IMR-90 (cell line): Measurements from ENCODE around the gene MSRB1. TPM values are rescaled to one million over a fixed set of nuclear protein-coding genes. Genes with fewer than 3 reads are reported as not detected.

Source experiments
- ATAC-seq: fragments of 200-7000 bp; cut with Tn5 transposase; 2 replicates; pipeline ENCODE4 v1.9.1; 2020; ENCODE audit warnings: low read depth, mild to moderate bottlenecking, moderate library complexity
- BruUV-seq: library from RNA; stranded (reverse); fragments of 400-500 nt; replicated peaks from 2 replicates; lab custom pipeline; 2021; lab: Mats Ljungman, UMichigan
- CTCF ChIA-PET: fragments of 300-600 bp; formaldehyde crosslinking; extraction: SDS; loops from one replicate; lab custom pipeline; 2021; ENCODE audit warnings: antibody characterized with exemption; lab: Yijun Ruan, JAX
- POLR2A ChIA-PET: fragments of 300-600 bp; sonication (Branson Sonifier 250); formaldehyde crosslinking; loops from one replicate; lab custom pipeline; 2022; ENCODE audit warnings: antibody characterized with exemption; ENCODE audit not compliant: unreplicated experiment; lab: Charles Lee
- DNase-seq: peaks from one replicate; pipeline ENCODE4 v3.0.0; 2013
- H2AFZ ChIP-seq: replicated peaks from 2 replicates; pipeline ENCODE3; 2013; ENCODE audit warnings: low read length, mild to moderate bottlenecking; ENCODE audit not compliant: poor library complexity
- H2AK5ac ChIP-seq: 2 replicates; pipeline ENCODE4 v1.6.1; 2013; ENCODE audit warnings: low read depth, low read length, inconsistent platforms
- H2AK9ac ChIP-seq: replicated peaks from 2 replicates; pipeline ENCODE3; 2013; ENCODE audit warnings: mild to moderate bottlenecking, low read depth, low read length, moderate library complexity; ENCODE audit not compliant: poor library complexity
- H2BK120ac ChIP-seq: 2 replicates; pipeline ENCODE4 v1.6.1; 2013; ENCODE audit warnings: low read depth, low read length, inconsistent platforms
- H2BK15ac ChIP-seq: 3 replicates; pipeline ENCODE4 v1.6.1; 2013; ENCODE audit warnings: low read depth, low read length, inconsistent platforms
- H2BK20ac ChIP-seq: 2 replicates; pipeline ENCODE4 v1.6.1; 2013; ENCODE audit warnings: low read depth, mild to moderate bottlenecking, inconsistent platforms, low read length, moderate library complexity
- H2BK5ac ChIP-seq: 2 replicates; pipeline ENCODE4 v1.6.1; 2013; ENCODE audit warnings: mild to moderate bottlenecking, low read depth, low read length, inconsistent platforms; ENCODE audit not compliant: poor library complexity, severe bottlenecking
- H3K14ac ChIP-seq: replicated peaks from 2 replicates; pipeline ENCODE4 v1.6.1; 2013; ENCODE audit warnings: low read depth, low read length, inconsistent platforms
- H3K18ac ChIP-seq: 2 replicates; pipeline ENCODE4 v1.6.1; 2013; ENCODE audit warnings: low read depth, low read length, control low read depth
- H3K23ac ChIP-seq: 2 replicates; pipeline ENCODE4 v1.6.1; 2013; ENCODE audit warnings: low read depth, low read length, inconsistent platforms
- H3K27ac ChIP-seq: 2 replicates; pipeline ENCODE4 v1.5.1; 2013; ENCODE audit warnings: mild to moderate bottlenecking, control low read depth, low read length; ENCODE audit not compliant: insufficient read depth
- H3K27me3 ChIP-seq: 2 replicates; pipeline ENCODE4 v1.6.1; 2013; ENCODE audit warnings: low read length; ENCODE audit not compliant: control insufficient read depth, insufficient read depth
- H3K36me3 ChIP-seq: 2 replicates; pipeline ENCODE4 v1.6.1; 2013; ENCODE audit warnings: low read length, mixed read lengths; ENCODE audit not compliant: control insufficient read depth, insufficient read depth
- H3K4ac ChIP-seq: 2 replicates; pipeline ENCODE4 v1.6.1; 2013; ENCODE audit warnings: low read depth, low read length, inconsistent platforms
- H3K4me1 ChIP-seq: 2 replicates; pipeline ENCODE4 v1.6.1; 2013; ENCODE audit warnings: low read length, mixed read lengths; ENCODE audit not compliant: control insufficient read depth, insufficient read depth
- H3K4me2 ChIP-seq: 2 replicates; pipeline ENCODE4 v1.6.1; 2013; ENCODE audit warnings: low read depth, mild to moderate bottlenecking, control low read depth, low read length, moderate library complexity
- H3K4me3 ChIP-seq: 2 replicates; pipeline ENCODE4 v1.5.1; 2013; ENCODE audit warnings: low read depth, mild to moderate bottlenecking, control low read depth, low read length, moderate library complexity; ENCODE audit not compliant: insufficient read depth
- H3K56ac ChIP-seq: 2 replicates; pipeline ENCODE4 v1.6.1; 2013; ENCODE audit warnings: low read length, inconsistent platforms; ENCODE audit not compliant: insufficient read depth; ENCODE audit errors: extremely low read depth
- H3K79me1 ChIP-seq, 2 experiments: 2 replicates each; pipeline ENCODE4 v1.6.1; 2013; ENCODE audit warnings: low read length in 2 of 2, inconsistent platforms in 1 of 2, low read depth in 1 of 2
- H3K9ac ChIP-seq: 2 replicates; pipeline ENCODE4 v1.6.1; 2013; ENCODE audit warnings: low read depth, low read length, control low read depth
- H3K9me1 ChIP-seq: 2 replicates; pipeline ENCODE4 v1.6.1; 2013; ENCODE audit warnings: low read length, inconsistent platforms; ENCODE audit not compliant: insufficient read depth
- H3K9me3 ChIP-seq: 2 replicates; pipeline ENCODE4 v1.6.1; 2013; ENCODE audit warnings: low read length; ENCODE audit not compliant: control insufficient read depth, insufficient read depth
- H4K20me1 ChIP-seq: 2 replicates; pipeline ENCODE4 v1.6.1; 2013; ENCODE audit warnings: low read length, inconsistent platforms; ENCODE audit not compliant: insufficient read depth
- H4K5ac ChIP-seq: 2 replicates; pipeline ENCODE4 v1.6.1; 2013; ENCODE audit warnings: mild to moderate bottlenecking, low read depth, low read length, control low read depth
- H4K8ac ChIP-seq, 2 experiments: 2 replicates each; pipeline ENCODE4 v1.6.1; 2013; ENCODE audit warnings: low read depth in 2 of 2, low read length in 2 of 2, control low read depth in 1 of 2, inconsistent platforms in 1 of 2
- H4K91ac ChIP-seq: 2 replicates; pipeline ENCODE4 v1.6.1; 2013; ENCODE audit warnings: low read depth, low read length, inconsistent platforms; ENCODE audit not compliant: insufficient read depth
- BHLHE40 ChIP-seq: fragments of 150-350 bp; IDR thresholded peaks from 2 replicates; pipeline ENCODE4 v1.6.1; 2016; ENCODE audit warnings: mild to moderate bottlenecking, low read depth, low read length
- CEBPB ChIP-seq: IDR thresholded peaks from 2 replicates; pipeline ENCODE4 v1.6.1; 2012; ENCODE audit warnings: low read depth, low read length, improper control_type of control experiment
- FOS ChIP-seq: fragments of 150-350 bp; IDR thresholded peaks from 2 replicates; pipeline ENCODE4 v1.6.1; 2016; ENCODE audit warnings: low read depth, low read length
- MAFK ChIP-seq: IDR thresholded peaks from 2 replicates; pipeline ENCODE4 v1.6.1; 2012; ENCODE audit warnings: low read depth, low read length, improper control_type of control experiment
- MAZ ChIP-seq: IDR thresholded peaks from 2 replicates; pipeline ENCODE4 v1.6.1; 2012; ENCODE audit warnings: low read depth, mild to moderate bottlenecking, low read length, improper control_type of control experiment, moderate library complexity, borderline replicate concordance
- MXI1 ChIP-seq: IDR thresholded peaks from 2 replicates; pipeline ENCODE4 v1.6.1; 2012; ENCODE audit warnings: low read depth, mild to moderate bottlenecking, low read length, moderate library complexity, borderline replicate concordance
- NFE2L2 ChIP-seq: fragments of 150-350 bp; IDR thresholded peaks from 2 replicates; pipeline ENCODE4 v1.6.1; 2016; ENCODE audit warnings: low read depth, mild to moderate bottlenecking, low read length
- POLR2A ChIP-seq: IDR thresholded peaks from 2 replicates; pipeline ENCODE4 v1.6.1; 2012; ENCODE audit warnings: mild to moderate bottlenecking, low read depth, low read length
- RAD21 ChIP-seq: IDR thresholded peaks from 2 replicates; pipeline ENCODE4 v1.6.1; 2012; ENCODE audit warnings: low read length, improper control_type of control experiment
- RCOR1 ChIP-seq: IDR thresholded peaks from 2 replicates; pipeline ENCODE4 v1.6.1; 2012; ENCODE audit warnings: mild to moderate bottlenecking, low read length, improper control_type of control experiment; ENCODE audit not compliant: insufficient replicate concordance
- RFX5 ChIP-seq: IDR thresholded peaks from 2 replicates; pipeline ENCODE4 v1.8.0; 2012; ENCODE audit warnings: low read depth, mild to moderate bottlenecking, low read length, moderate library complexity
- SMC3 ChIP-seq: fragments of 150-350 bp; IDR thresholded peaks from 2 replicates; pipeline ENCODE4 v1.6.1; 2016; ENCODE audit warnings: low read depth, mild to moderate bottlenecking, antibody characterized with exemption, low read length, moderate library complexity
- USF2 ChIP-seq: fragments of 150-350 bp; IDR thresholded peaks from 2 replicates; pipeline ENCODE4 v1.6.1; 2017; ENCODE audit warnings: mild to moderate bottlenecking, antibody characterized with exemption, low read length, low read depth
- WGBS, 2 experiments: methylation state at CpG; one replicate each; pipeline versions ENCODE4 v1.1.5 to v1.1.7; 2013; ENCODE audit warnings: missing lambda C conversion rate in 2 of 2; ENCODE audit not compliant: insufficient read length in 1 of 2; ENCODE audit errors: extremely low coverage in 2 of 2; 5-methylcytosine and 5-hydroxymethylcytosine counted together
- dilution Hi-C: fragments of 300-500 bp; cut with HindIII; formaldehyde crosslinking; loops from one replicate; pipeline ENCODE4 v1.14.3; 2018; ENCODE audit warnings: low sequenced_read_pairs; ENCODE audit not compliant: unreplicated experiment
- in situ Hi-C: fragments of 300-500 bp; cut with MboI; formaldehyde crosslinking; loops from 3 replicates; pipeline ENCODE4 v1.14.3; 2019; ENCODE audit warnings: low sequenced_read_pairs, inconsistent platforms, mixed read lengths
- intact Hi-C: fragments of 100-400 bp; cut with micrococcal nuclease; formaldehyde crosslinking; loops from 2 replicates; pipeline ENCODE4 v1.10.0; 2022
- polyA plus RNA-seq, 3 experiments: library from polyadenylated mRNA; depleted of rRNA; stranded (reverse); fragments of >200 nt; gene quantifications; 2 replicates each; pipeline ENCODE4 v1.2.3, GENCODE V29; 2012; ENCODE audit warnings: low replicate concordance in 1 of 3
- total RNA-seq: library from RNA; depleted of rRNA; stranded (reverse); fragments of >200 nt; gene quantifications from 2 replicates; pipeline ENCODE4 v1.2.3, GENCODE V29; 2012

Gene MSRB1
- total and polyA plus RNA-seq, 2 of the 4 experiments (the other 2 are of a cell fraction), result 17.0 to 32.3 TPM

GRCh38 chr16:1917665-1918350 lies 25.2 kb downstream of the MSRB1 start:
- no TSS peak for BruUV-seq
- ChIA-PET CTCF (no interaction called here), POLR2A (no interaction called here)
- Histone ChIP-seq H3K56ac (no peak overlapping the region), H3K27me3 (peaks cover 87% of the 10 kb centered on the region), H3K23ac (no peak overlapping the region), H3K9me3 (no peaks in the 10 kb centered on the region; the same call in 1 of the 2 replicates), H3K36me3 (no peaks in the 10 kb centered on the region), H4K5ac (no peak overlapping the region), H2BK120ac (no peak overlapping the region), H3K18ac (no peak overlapping the region), H3K14ac (no peak overlapping the region), H4K20me1 (no peaks in the 10 kb centered on the region), H2AK9ac (no peak overlapping the region), H2BK15ac (no peak overlapping the region), H2BK5ac (no peak overlapping the region), H2AK5ac (no peak overlapping the region), H3K4me1 (no peaks in the 10 kb centered on the region), H4K8ac (no peak overlapping the region), H3K9me1 (no peaks in the 10 kb centered on the region; the same call in 1 of the 2 replicates), H3K4me2 (no peak overlapping the region), H2BK20ac (no peak overlapping the region), H3K79me1 (no peaks in the 10 kb centered on the region), H3K27ac (no peak overlapping the region), H3K9ac (no peak overlapping the region), H4K91ac (no peak overlapping the region), H3K4me3 (no peak overlapping the region), H3K4ac (no peak overlapping the region), H2AFZ (no peak overlapping the region)
- TF ChIP-seq BHLHE40, result no peak
- no peak for TF ChIP-seq RCOR1
- no peak for TF ChIP-seq CEBPB
- TF ChIP-seq MXI1, result no peak
- no peak for TF ChIP-seq POLR2A
- TF ChIP-seq NFE2L2, result no peak
- no peak for TF ChIP-seq USF2
- TF ChIP-seq SMC3, result no peak
- TF ChIP-seq MAZ, result no peak
- TF ChIP-seq RAD21, result no peak
- no peak for TF ChIP-seq RFX5
- TF ChIP-seq FOS, result no peak
- TF ChIP-seq MAFK, result no peak
- WGBS, 2 experiments, result 2% methylated on average over 59 of the region's 81 CpGs; no CpG with 5 or more reads in 1 of the 2 experiments
- intact Hi-C loops (no loop called here), dilution Hi-C loops (no loop called here), in situ Hi-C loops (no loop called here)
- DNase-seq (no peak), ATAC-seq (no peak)
